CD14-positive monocyte (primary cell): ENCODE results near the gene CHAF1A. TPM values are rescaled to one million over a fixed set of nuclear protein-coding genes. Genes with fewer than 3 reads are reported as not detected.
A peak's percentile ranks its signal among the peaks of the same experiment; 100 is the strongest.

Source experiments
- DNase-seq, 3 donors: peaks; one replicate each; pipeline ENCODE4 v3.0.0-alpha.2; 2011 to 2022
- H2AFZ ChIP-seq: 2 replicates; pipeline ENCODE4 v1.6.0; 2012; ENCODE audit warnings: mild to moderate bottlenecking, low read depth, low read length, inconsistent platforms; ENCODE audit not compliant: insufficient read depth, poor library complexity, severe bottlenecking
- H3K27ac ChIP-seq, 2 donors: 1 replicate in 1 of 2; 2 replicates in 1 of 2; pipeline ENCODE4 v1.5.1; 2012 to 2013; ENCODE audit warnings: low read length in 2 of 2, control low read depth in 1 of 2, inconsistent platforms in 1 of 2, low read depth in 1 of 2, mild to moderate bottlenecking in 1 of 2
- H3K27me3 ChIP-seq, 2 donors: one replicate each; pipeline versions ENCODE4 v1.6.0 to v1.6.1; 2011 to 2013; ENCODE audit warnings: low read length in 2 of 2; ENCODE audit not compliant: control insufficient read depth in 2 of 2, insufficient read depth in 2 of 2
- H3K36me3 ChIP-seq, 2 donors: replicated peaks in 1 of 2; 1 replicate in 1 of 2; 2 replicates in 1 of 2; pipeline versions ENCODE4 v1.5.1 to v1.6.1; 2012 to 2013; ENCODE audit warnings: low read length in 2 of 2, control low read depth in 1 of 2, inconsistent platforms in 1 of 2, mild to moderate bottlenecking in 1 of 2; ENCODE audit not compliant: insufficient read depth in 2 of 2, control insufficient read depth in 1 of 2
- H3K4me1 ChIP-seq, 2 donors: 1 replicate in 1 of 2; 2 replicates in 1 of 2; pipeline versions ENCODE4 v1.5.1 to v1.6.1; 2012 to 2013; ENCODE audit warnings: low read length in 2 of 2, control low read depth in 1 of 2, inconsistent platforms in 1 of 2, mild to moderate bottlenecking in 1 of 2, moderate library complexity in 1 of 2; ENCODE audit not compliant: insufficient read depth in 2 of 2, control insufficient read depth in 1 of 2
- H3K4me2 ChIP-seq: replicated peaks from 2 replicates; pipeline ENCODE3; 2012; ENCODE audit warnings: low read length, moderate library complexity, mild to moderate bottlenecking; ENCODE audit not compliant: poor library complexity, severe bottlenecking; ENCODE audit errors: extremely low read depth
- H3K4me3 ChIP-seq, 3 experiments: fragments of 200-600 bp in 1 of 3; sonication (generic) in 1 of 3; replicated peaks in 1 of 3; 1 replicate in 2 of 3; 2 replicates in 1 of 3; pipeline ENCODE4 v1.5.1; 2011 to 2013; ENCODE audit warnings: low read length in 3 of 3, mild to moderate bottlenecking in 3 of 3, control low read depth in 2 of 3, low read depth in 2 of 3, inconsistent platforms in 1 of 3, moderate library complexity in 1 of 3
- H3K79me2 ChIP-seq: 2 replicates; pipeline ENCODE4 v1.6.0; 2012; ENCODE audit warnings: mild to moderate bottlenecking, control low read depth, inconsistent platforms, low read length, moderate library complexity; ENCODE audit not compliant: insufficient read depth
- H3K9ac ChIP-seq: 2 replicates; pipeline ENCODE4 v1.6.0; 2017; ENCODE audit warnings: low read length, mild to moderate bottlenecking; ENCODE audit not compliant: insufficient read depth, poor library complexity, severe bottlenecking
- H3K9me3 ChIP-seq, 2 donors: replicated peaks in 1 of 2; 1 replicate in 1 of 2; 2 replicates in 1 of 2; pipeline versions ENCODE4 v1.5.1 to v1.6.1; 2012 to 2013; ENCODE audit warnings: low read length in 2 of 2, control low read depth in 1 of 2; ENCODE audit not compliant: control insufficient read depth in 1 of 2, insufficient read depth in 1 of 2
- H4K20me1 ChIP-seq: 2 replicates; pipeline ENCODE4 v1.6.0; 2012; ENCODE audit warnings: mild to moderate bottlenecking, low read length, control low read depth, moderate library complexity; ENCODE audit not compliant: insufficient read depth
- H3K27ac Mint-ChIP-seq, 7 donors: one replicate each; pipeline ENCODE4 v1.8.0; 2020; ENCODE audit warnings: mild to moderate bottlenecking in 7 of 7, mixed read lengths in 7 of 7, moderate library complexity in 6 of 7, inconsistent platforms in 2 of 7
- H3K27me3 Mint-ChIP-seq, 3 donors: one replicate each; pipeline ENCODE4 v1.8.0; 2021 to 2022; ENCODE audit warnings: low read depth in 3 of 3, mild to moderate bottlenecking in 3 of 3, mixed read lengths in 3 of 3, moderate library complexity in 3 of 3, inconsistent platforms in 1 of 3
- H3K36me3 Mint-ChIP-seq, 2 donors: one replicate each; pipeline ENCODE4 v1.8.0; 2020; ENCODE audit warnings: mixed read lengths in 2 of 2, inconsistent platforms in 1 of 2, mild to moderate bottlenecking in 1 of 2
- H3K4me1 Mint-ChIP-seq: one replicate; pipeline ENCODE4 v1.8.0; 2020; ENCODE audit warnings: mild to moderate bottlenecking, mixed read lengths
- H3K4me3 Mint-ChIP-seq, 2 donors: one replicate each; pipeline ENCODE4 v1.8.0; 2020; ENCODE audit warnings: mild to moderate bottlenecking in 2 of 2, mixed read lengths in 2 of 2, moderate library complexity in 1 of 2
- H3K9me3 Mint-ChIP-seq, 7 donors: one replicate each; pipeline ENCODE4 v1.8.0; 2020 to 2022; ENCODE audit warnings: mixed read lengths in 7 of 7, mild to moderate bottlenecking in 6 of 7, moderate library complexity in 6 of 7, inconsistent platforms in 2 of 7
- WGBS: methylation state at CpG from one replicate; pipeline ENCODE4 v1.1.5; 2013; ENCODE audit warnings: missing lambda C conversion rate; ENCODE audit not compliant: insufficient coverage; 5-methylcytosine and 5-hydroxymethylcytosine counted together
- intact Hi-C, 2 donors: fragments of 100-400 bp; cut with micrococcal nuclease; formaldehyde crosslinking; loops; one replicate each; pipeline versions ENCODE4 v1.15.0 to v1.15.1; 2023
- polyA plus RNA-seq, 3 donors: library from polyadenylated mRNA; depleted of rRNA in 1 of 3; unstranded in 2 of 3; stranded (reverse) in 1 of 3; fragments of 300-500 nt in 2 of 3; fragments of >200 nt in 1 of 3; fragmentation: Illumina TruSeq in 2 of 3; gene quantifications; 1 replicate in 2 of 3; 2 replicates in 1 of 3; pipeline ENCODE4 v1.2.3, GENCODE V29; 2012 to 2021
- TF ChIP-seq, protein P1 (sequence below): fragments of 200-600 bp; IDR thresholded peaks from one replicate; pipeline ENCODE4 v1.8.0; 2022; ENCODE audit warnings: antibody characterized with exemption, mild to moderate bottlenecking

Gene CHAF1A
- polyA plus RNA-seq, 3 donors: 4.4 to 26.4 (median 5.4) TPM

DNA sequence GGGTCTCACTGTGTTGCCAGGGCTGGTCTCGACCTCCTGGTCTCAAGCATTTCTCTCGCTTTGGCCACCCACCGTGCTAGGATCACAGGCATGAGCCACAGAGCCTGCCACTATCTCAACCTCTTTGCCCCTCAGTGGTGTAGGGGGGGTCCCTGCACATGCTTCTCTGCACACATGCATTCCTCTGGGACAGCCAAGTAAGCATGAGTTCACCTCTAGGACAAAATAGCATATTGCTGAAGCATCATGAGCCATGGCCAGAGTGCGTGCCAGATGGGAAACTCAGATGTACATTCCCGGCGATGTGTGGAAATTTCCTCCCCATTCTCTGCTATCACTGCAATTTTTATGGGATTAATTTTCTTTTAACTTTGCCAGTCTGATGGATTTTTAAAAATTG, 23.1 kb downstream of the CHAF1A start:
- no peak overlapping the region for H3K27ac ChIP-seq
- no peak overlapping the region for H3K9ac ChIP-seq
- peaks cover 24 to 33% of the 10 kb centered on the region in 2 donors for H3K36me3 ChIP-seq
- H3K4me1 ChIP-seq: peaks cover 10 to 16% of the 10 kb centered on the region in 2 donors
- no peaks in the 10 kb centered on the region for H3K9me3 ChIP-seq
- WGBS: 100% methylated on average over 1 of the region's 6 CpGs
- no peak overlapping the region for H2AFZ ChIP-seq
- TF ChIP-seq, protein P1, sequence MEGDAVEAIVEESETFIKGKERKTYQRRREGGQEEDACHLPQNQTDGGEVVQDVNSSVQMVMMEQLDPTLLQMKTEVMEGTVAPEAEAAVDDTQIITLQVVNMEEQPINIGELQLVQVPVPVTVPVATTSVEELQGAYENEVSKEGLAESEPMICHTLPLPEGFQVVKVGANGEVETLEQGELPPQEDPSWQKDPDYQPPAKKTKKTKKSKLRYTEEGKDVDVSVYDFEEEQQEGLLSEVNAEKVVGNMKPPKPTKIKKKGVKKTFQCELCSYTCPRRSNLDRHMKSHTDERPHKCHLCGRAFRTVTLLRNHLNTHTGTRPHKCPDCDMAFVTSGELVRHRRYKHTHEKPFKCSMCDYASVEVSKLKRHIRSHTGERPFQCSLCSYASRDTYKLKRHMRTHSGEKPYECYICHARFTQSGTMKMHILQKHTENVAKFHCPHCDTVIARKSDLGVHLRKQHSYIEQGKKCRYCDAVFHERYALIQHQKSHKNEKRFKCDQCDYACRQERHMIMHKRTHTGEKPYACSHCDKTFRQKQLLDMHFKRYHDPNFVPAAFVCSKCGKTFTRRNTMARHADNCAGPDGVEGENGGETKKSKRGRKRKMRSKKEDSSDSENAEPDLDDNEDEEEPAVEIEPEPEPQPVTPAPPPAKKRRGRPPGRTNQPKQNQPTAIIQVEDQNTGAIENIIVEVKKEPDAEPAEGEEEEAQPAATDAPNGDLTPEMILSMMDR: no peak
- no peak overlapping the region for H3K4me2 ChIP-seq
- peaks cover 3% of the 10 kb centered on the region for H3K79me2 ChIP-seq
- H4K20me1 ChIP-seq: no peaks in the 10 kb centered on the region
- Mint-ChIP-seq H3K27me3 (peaks cover 0 to 5% (median 2%) of the 10 kb centered on the region in 3 donors), H3K36me3 (peaks cover 43 to 65% of the 10 kb centered on the region in 2 donors), H3K9me3 (no peaks in the 10 kb centered on the region), H3K4me3 (no peak overlapping the region), H3K4me1 (peaks cover 24% of the 10 kb centered on the region), H3K27ac (no peak overlapping the region)
- H3K4me3 ChIP-seq: no peak overlapping the region
- no peaks in the 10 kb centered on the region for H3K27me3 ChIP-seq
- no peak for DNase-seq
- intact Hi-C loops: no loop called here

DNA sequence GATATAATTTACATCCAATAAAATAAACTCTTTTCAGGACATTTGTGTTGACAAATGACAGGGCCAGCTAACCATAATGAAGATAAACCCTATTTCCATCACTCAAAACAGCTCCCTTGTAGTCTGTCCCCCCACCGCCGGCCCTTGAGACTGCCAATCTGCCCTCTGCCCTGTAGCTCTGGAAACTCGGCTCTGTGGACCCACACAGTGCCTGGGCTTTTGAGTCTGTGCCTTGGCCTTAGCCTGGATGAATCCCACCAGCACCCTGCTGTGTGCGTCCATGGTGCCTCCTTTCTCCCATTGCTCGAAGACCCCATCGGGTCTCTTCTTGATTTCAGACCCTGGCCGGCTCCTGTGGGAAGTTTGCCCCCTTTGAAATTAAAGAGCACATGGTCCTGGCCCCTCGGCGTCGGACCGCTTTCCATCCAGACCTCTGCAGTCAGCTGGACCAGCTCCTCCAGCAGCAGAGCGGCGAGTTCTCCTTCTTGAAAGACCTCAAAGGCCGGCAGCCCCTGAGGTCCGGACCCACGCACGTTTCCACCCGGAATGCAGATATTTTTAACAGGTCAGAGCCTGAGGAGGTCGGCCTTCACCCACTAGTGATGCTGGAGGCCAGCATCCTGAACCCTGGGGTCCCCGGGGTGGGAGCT, 26.0 kb downstream of the CHAF1A start:
- H2AFZ ChIP-seq: no peak overlapping the region
- H3K9me3 ChIP-seq: no peaks in the 10 kb centered on the region
- no peak for DNase-seq
- Mint-ChIP-seq H3K9me3 (peaks cover 0 to 2% (median 0%) of the 10 kb centered on the region in 7 donors), H3K27ac (peak overlapping the region in 5 of 7 donors; percentile 50 to 98 (median 81)), H3K36me3 (peaks cover 39 to 63% of the 10 kb centered on the region in 2 donors), H3K4me3 (no peak overlapping the region), H3K27me3 (peaks cover 0 to 6% (median 5%) of the 10 kb centered on the region in 3 donors), H3K4me1 (peaks cover 45% of the 10 kb centered on the region)
- peaks cover 16 to 21% of the 10 kb centered on the region in 2 donors for H3K36me3 ChIP-seq
- TF ChIP-seq, protein P1: no peak
- no peak overlapping the region for H3K27ac ChIP-seq
- H3K27me3 ChIP-seq: no peaks in the 10 kb centered on the region
- peaks cover 9% of the 10 kb centered on the region for H3K79me2 ChIP-seq
- H3K9ac ChIP-seq: no peak overlapping the region
- no peaks in the 10 kb centered on the region for H4K20me1 ChIP-seq
- no peak overlapping the region for H3K4me3 ChIP-seq
- intact Hi-C loops: no loop called here
- peaks cover 37 to 42% of the 10 kb centered on the region in 2 donors for H3K4me1 ChIP-seq
- no peak overlapping the region for H3K4me2 ChIP-seq
- 97% methylated on average over 20 of the region's 20 CpGs for WGBS
